GF-D8 (cell line): Measurements from ENCODE around the gene CALCOCO2.

Experiments used
- DNase-seq: peaks from one replicate; lab custom pipeline; 2025; lab: John Stamatoyannopoulos, UW

Gene CALCOCO2

GRCh38 chr17:48873696-48874443, 43.0 kb downstream of the CALCOCO2 start:
- DNase-seq = no peak

DNA sequence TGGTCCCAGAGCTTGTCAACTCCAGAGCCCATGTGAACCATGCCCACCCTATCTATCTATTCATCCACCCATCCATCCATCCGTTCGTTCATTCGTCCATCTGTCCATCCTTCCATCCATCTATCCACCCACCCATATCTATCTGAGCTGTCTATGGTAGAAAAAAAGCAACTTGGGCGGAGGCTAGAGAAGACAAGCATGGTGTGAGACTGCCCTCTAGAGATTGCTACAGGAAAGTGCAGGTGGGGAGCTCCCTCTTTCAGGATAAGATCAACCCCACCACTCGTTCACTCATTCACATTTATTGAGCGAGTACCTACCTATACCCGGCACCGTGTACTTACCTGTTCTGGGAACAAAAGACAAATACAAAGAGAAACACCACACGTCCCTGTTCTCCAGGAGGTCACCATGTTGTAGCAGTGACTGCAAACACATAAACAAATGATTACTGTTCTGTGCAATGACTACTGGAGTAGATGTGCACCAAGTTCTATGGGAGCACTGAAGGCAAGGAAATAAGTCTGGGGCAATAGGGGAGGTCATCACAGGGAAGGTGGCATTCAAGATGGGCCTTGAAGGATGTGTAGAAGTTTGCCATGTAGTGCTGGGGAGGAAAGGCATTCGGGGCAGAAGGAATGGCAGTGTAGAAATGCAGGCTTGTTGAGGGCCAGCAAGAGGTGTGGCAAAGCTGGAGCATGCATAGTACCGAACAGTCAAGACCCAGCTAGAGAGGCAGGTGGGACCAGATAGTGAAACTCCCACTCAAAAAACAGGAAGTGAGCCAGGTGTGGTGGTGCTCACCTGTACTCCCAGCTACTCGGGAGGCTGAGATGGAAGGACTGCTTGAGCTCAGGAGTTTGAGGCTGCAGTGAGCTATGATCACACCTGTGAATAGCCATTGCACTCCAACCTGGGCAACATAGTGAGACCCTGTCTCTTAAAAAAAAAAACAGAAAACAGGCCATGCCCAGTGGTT, 48.4 kb downstream of the CALCOCO2 start:
- DNase-seq = peak; percentile 9

GRCh38 chr17:48882272-48882671, 51.4 kb downstream of the CALCOCO2 start:
- no peak for DNase-seq

DNA sequence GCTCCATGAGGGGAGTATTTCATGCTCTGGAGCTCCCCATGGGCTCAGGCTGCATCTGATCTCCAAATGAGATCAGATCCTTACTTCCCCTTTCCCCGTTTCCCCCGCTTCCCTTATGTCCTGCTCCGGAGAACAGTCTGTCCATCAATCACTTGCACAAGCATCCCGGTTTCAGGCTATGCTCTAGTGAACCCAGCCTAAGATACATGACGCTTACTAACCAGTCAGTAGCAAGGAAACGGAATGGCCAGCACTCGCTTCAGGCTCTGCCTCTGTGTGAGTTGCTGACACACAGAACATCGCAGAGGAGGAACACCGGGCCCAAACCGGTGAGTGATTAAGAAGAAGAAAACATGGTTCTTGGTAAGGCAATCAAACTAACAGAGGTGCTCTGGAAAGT, 52.3 kb downstream of the CALCOCO2 start:
- no peak for DNase-seq

- DNase-seq = no peak
Measured at GRCh38 chr17:48890086-48890485, 59.3 kb downstream of the CALCOCO2 start.

GRCh38 chr17:48892940-48893645, 62.3 kb downstream of the CALCOCO2 start:
- peak; percentile 3 for DNase-seq

DNA sequence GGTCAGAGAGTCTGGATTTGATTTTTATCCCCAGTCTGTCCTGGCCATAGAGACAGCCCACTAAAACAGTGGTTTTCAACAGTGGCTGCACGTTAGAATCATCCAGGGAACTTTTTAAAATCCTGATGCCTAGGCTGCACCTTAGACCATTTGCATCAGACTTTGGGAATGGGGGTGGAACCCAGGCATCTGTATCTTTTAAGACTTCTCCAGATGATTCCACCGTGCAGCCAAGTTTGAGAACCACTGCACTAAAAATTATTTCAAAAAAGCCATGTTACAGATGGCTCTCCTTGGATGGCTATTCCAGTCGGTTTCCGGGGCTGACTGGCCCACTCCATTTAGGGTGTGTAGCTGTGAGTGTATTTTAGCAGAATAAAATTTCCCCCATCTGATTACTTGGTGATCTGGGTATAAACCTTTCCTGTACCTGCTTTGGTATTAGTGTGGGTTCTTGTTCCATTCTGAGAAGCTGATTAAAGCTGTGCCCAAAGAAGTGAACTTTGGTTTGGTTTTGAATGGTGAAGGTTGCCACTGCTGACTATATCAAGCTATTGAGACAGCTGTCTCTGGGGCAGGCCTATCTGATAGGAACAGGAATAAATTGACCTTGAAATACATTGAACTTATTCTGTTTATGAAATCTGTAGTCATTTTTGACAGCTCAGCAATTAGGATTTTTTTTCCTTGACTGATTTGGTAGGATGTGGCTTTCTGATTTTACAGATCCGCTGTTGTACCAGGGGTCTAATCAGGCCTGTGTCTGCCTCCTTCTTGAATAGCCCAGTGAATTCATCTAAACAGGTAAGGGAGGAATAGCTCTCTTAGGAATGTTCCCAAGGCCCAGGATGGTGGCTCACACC, 63.0 kb downstream of the CALCOCO2 start:
- DNase-seq = no peak

DNA sequence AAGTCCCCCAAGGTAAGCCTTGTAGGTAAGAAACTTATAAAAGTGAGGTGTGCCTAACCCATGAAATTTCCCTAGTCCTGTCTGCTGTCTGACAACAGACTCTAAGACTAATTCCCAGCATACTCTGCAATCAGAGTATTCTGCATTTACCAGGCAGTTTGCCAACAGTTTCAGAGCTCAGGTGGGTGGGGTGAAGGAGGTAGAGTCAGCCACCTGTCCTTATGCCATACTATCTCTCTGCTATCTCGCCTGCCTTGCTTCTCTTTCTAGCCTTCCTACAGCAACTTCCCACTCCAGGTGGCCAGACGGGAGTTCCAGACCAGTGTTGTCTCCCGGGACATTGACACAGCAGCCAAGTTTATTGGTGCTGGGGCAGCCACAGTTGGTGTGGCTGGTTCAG, 64.1 kb downstream of the CALCOCO2 start:
- DNase-seq = no peak

DNA sequence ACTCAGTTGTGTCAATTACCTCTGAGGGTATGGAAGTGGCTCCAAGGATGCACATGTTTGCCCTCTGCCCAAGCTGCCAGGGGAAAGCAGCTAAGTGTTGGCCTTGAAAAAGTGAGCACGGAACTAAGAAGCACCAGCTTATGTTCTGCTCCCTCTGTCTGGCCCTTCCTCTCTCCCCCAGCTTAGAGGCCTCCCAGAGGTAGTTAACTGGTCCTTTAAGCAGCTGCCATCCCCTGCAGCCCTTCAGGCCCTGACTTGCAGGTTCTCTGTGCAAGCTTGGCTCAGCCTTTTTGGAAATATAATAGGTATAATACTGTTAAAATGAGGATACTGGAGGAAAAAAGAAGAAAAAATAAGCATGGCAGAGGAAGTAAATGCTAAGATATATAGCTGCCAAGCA, 70.4 kb downstream of the CALCOCO2 start:
- no peak for DNase-seq

DNA sequence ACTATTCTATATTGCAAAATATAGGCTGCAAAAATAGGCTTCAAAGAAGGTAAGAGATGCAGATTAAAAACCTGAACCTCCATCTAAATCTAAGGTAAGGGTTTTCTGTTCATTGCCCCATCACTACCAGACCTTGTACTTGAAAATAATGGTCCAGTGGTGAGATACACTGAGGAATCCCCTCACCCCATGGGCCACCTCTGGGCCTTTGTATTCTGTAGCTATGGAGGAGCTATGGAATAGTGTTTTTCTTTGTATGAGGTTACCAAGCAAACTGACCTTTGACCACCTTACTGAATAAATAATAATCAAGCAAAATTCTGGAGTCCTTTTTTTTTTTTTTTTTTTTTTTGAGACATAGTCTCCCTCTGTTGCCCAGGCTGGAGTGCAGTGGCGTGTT, 72.6 kb downstream of the CALCOCO2 start:
- no peak for DNase-seq

DNA sequence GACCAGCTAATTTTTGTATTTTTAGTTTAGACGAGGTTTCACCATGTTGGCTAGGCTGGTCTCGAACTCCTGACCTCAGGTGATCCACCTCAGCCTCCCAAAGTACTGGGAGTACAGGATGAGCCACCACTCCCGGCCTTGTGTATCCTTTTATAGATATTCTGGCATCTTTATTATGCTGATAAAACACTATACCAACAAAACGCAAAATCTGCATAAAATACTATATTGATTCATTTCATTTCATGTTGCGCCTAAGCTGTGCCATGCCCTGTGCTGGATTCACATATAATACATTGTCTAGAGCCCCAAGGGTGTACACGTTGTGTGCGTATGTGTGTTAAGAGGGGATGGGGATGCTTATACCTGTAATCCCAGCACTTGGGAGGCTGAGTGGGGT, 73.6 kb downstream of the CALCOCO2 start:
- DNase-seq = no peak

GRCh38 chr17:48905987-48906515, 75.2 kb downstream of the CALCOCO2 start:
- no peak for DNase-seq

GRCh38 chr17:48907713-48908046, 76.8 kb downstream of the CALCOCO2 start:
- DNase-seq = peak; percentile 39

- peak; percentile 76 for DNase-seq
Measured at GRCh38 chr17:48908047-48908843, 77.4 kb downstream of the CALCOCO2 start, which contains the start of gene UBE2Z. Gene UBE2Z (plus strand): TSS chr17:48908407. CDS start chr17:48908504, 97 bp downstream.

GRCh38 chr17:48908853-48909394, 78.1 kb downstream of the CALCOCO2 start:
- DNase-seq = peak; percentile 48

DNA sequence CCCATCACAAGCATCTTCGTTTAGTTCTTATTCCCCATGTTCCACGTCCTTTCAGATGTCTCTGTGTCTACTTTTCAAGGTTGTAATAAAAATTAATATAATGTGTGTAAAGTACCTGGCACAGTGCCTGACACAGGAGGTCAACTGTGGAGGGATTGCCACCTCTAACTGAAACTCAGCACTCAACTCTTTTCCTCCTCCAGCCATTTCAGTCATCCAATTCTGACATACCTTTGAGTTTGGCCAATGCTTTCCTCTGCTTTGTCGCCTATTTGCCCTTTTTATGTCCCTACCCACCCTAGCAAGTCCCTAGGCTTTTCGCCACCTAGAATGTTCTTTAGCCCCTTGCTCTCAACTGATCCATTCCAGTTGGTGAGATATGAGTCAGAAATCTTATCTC, 78.9 kb downstream of the CALCOCO2 start:
- DNase-seq = no peak

DNA sequence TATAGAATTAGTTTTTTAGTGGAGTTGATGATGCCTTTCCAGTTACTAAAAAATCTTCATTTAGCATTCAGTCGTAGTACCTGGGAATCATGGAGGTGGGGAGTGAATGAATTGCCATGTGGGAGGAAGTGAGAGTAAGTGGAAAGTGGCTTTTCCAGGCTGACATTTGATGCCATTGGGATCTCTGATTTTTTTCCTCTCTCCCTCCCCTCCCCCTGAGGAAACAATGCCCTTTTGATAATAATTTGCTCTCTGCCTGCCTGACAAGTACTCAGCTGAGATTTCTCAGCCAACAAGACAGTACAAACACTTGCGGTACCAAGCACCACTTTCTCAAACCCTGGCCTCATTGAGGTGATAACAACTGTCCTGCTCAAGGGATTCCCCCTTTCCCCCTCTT, 79.5 kb downstream of the CALCOCO2 start:
- DNase-seq = no peak

- no peak for DNase-seq
Measured at GRCh38 chr17:48912476-48912875, 81.6 kb downstream of the CALCOCO2 start.
